ENCODE measurements around the gene ATP1A4. TPM values are rescaled to one million over a fixed set of nuclear protein-coding genes. Genes with fewer than 3 reads are reported as not detected.
A peak's percentile ranks its signal among the peaks of the same experiment; 100 is the strongest.

ATP1A4 gene
- total and polyA plus RNA-seq, 10 of the 15 experiments (the other 5 are each of a cell fraction or from before 2014, with no cell fraction given): 0.31 to 1.0 (median 0.54) TPM

GRCh38 chr1:160226623-160227022, 75.2 kb downstream of the ATP1A4 start:
- ChIA-PET RAD21 (ENCODE audit: unreplicated experiment) (interaction anchor here (0.9 to 2.0 kb wide), 4 partner anchors 24 to 150 kb away, joined by 3 to 5 read pairs (median 3); no protein-coding TSS in a partner anchor), CTCF (interaction anchor here (1.1 to 6.3 kb wide), 4 partner anchors 23 to 34 kb away, joined by 4 to 40 read pairs (median 14); no protein-coding TSS in a partner anchor), POLR2A (no interaction called here), SMC1A (ENCODE audit: uncharacterized antibody, unreplicated experiment) (interaction anchor here (0.7 to 3.3 kb wide), 10 partner anchors 14 to 141 kb away, joined by 3 to 17 read pairs (median 6); no protein-coding TSS in a partner anchor)
- no peak for TF ChIP-seq SMC3 (IDR thresholded peaks at IDR 0.05; ENCODE audit: borderline replicate concordance, low read length)
- peak; percentile 34; the same call in 1 of the 2 replicates for TF ChIP-seq ATF7 (IDR thresholded peaks at IDR 0.05; ENCODE audit: low read depth)
- H3K4me1 ChIP-seq (ENCODE audit: control insufficient read depth, insufficient read depth, low read length): no peaks in the 10 kb centered on the region; the same call in 1 of the 2 replicates
- peaks cover 24 to 48% of the 10 kb centered on the region in 2 experiments for H3K36me3 ChIP-seq (ENCODE audit: control insufficient read depth in 2 of 2, insufficient read depth in 2 of 2, low read length in 1 of 2)
- intact Hi-C loops (cut with micrococcal nuclease; ENCODE audit: unreplicated experiment): no loop called here
- no peak overlapping the region for H3K27ac ChIP-seq (ENCODE audit: control insufficient read depth, insufficient read depth)
- no peak overlapping the region for H2AFZ ChIP-seq (ENCODE audit: control insufficient read depth, low read depth, low read length)
- no peaks in the 10 kb centered on the region for H4K20me1 ChIP-seq (ENCODE audit: control insufficient read depth, insufficient read depth)
- no peaks in the 10 kb centered on the region for H3K9me3 ChIP-seq (replicated peaks; ENCODE audit: control insufficient read depth, insufficient read depth, low read length)
- in situ Hi-C loops (cut with MboI): no loop called here
- no peak overlapping the region for H3K4me3 ChIP-seq
- no TSS peak for BruUV-seq (replicated peaks)
- WGBS (ENCODE audit: insufficient coverage, insufficient replicate concordance, low lambda C conversion rate, missing lambda C conversion rate): 94% methylated on average over 2 of the region's 2 CpGs
- no peaks in the 10 kb centered on the region for H3K27me3 ChIP-seq (replicated peaks in 1 of 2; ENCODE audit: control insufficient read depth in 2 of 2, insufficient read depth in 2 of 2, low read length in 1 of 2)
- no peak overlapping the region for H3K4me2 ChIP-seq (ENCODE audit: control insufficient read depth, insufficient read depth)
- DNase-seq (ENCODE audit: low read depth, low spot score) (no peak), FAIRE-seq (no peak), ATAC-seq (peak; percentile 47)
- no peak overlapping the region for H3K9ac ChIP-seq (ENCODE audit: control insufficient read depth, insufficient read depth, low read length)
- H3K79me2 ChIP-seq (ENCODE audit: control insufficient read depth, insufficient read depth, low read length): no peaks in the 10 kb centered on the region

- Histone ChIP-seq H3K4me2 (ENCODE audit: control insufficient read depth, insufficient read depth) (no peak overlapping the region), H3K4me1 (ENCODE audit: control insufficient read depth, insufficient read depth, low read length) (no peaks in the 10 kb centered on the region; the same call in 1 of the 2 replicates), H3K27me3 (replicated peaks in 1 of 2; ENCODE audit: control insufficient read depth in 2 of 2, insufficient read depth in 2 of 2, low read length in 1 of 2) (no peaks in the 10 kb centered on the region), H3K79me2 (ENCODE audit: control insufficient read depth, insufficient read depth, low read length) (no peaks in the 10 kb centered on the region), H3K36me3 (ENCODE audit: control insufficient read depth in 2 of 2, insufficient read depth in 2 of 2, low read length in 1 of 2) (peaks cover 24 to 51% of the 10 kb centered on the region in 2 experiments), H3K9me3 (replicated peaks; ENCODE audit: control insufficient read depth, insufficient read depth, low read length) (no peaks in the 10 kb centered on the region), H3K27ac (ENCODE audit: control insufficient read depth, insufficient read depth) (no peak overlapping the region), H3K4me3 (no peak overlapping the region), H2AFZ (ENCODE audit: control insufficient read depth, low read depth, low read length) (no peak overlapping the region), H4K20me1 (ENCODE audit: control insufficient read depth, insufficient read depth) (no peaks in the 10 kb centered on the region), H3K9ac (ENCODE audit: control insufficient read depth, insufficient read depth, low read length) (no peak overlapping the region)
- intact Hi-C loops (cut with micrococcal nuclease; ENCODE audit: unreplicated experiment): no loop called here
- FAIRE-seq (no peak), DNase-seq (ENCODE audit: low read depth, low spot score) (no peak), ATAC-seq (no peak)
- in situ Hi-C loops (cut with MboI): no loop called here
- RAD21 ChIA-PET (ENCODE audit: unreplicated experiment): interaction anchor here (0.9 to 2.0 kb wide), 5 partner anchors 25 to 149 kb away, joined by 3 to 5 read pairs (median 3); no protein-coding TSS in a partner anchor
- POLR2A ChIA-PET: interaction anchor here (0.9 kb wide), 1 partner anchor 25 kb away, joined by 3 read pairs; no protein-coding TSS in a partner anchor
- no TSS peak for BruUV-seq (replicated peaks)
- CTCF ChIA-PET: interaction anchor here (0.5 to 6.3 kb wide), 9 partner anchors 15 to 150 kb away, joined by 4 to 40 read pairs (median 4); partner anchors contain the start of gene PEX19
- 94% methylated on average over 4 of the region's 4 CpGs for WGBS (ENCODE audit: insufficient coverage, insufficient replicate concordance, low lambda C conversion rate, missing lambda C conversion rate)
- SMC1A ChIA-PET (ENCODE audit: uncharacterized antibody, unreplicated experiment): interaction anchor here (0.6 to 3.3 kb wide), 10 partner anchors 14 to 142 kb away, joined by 3 to 17 read pairs (median 4); no protein-coding TSS in a partner anchor
- no peak for TF ChIP-seq USF2 (IDR thresholded peaks at IDR 0.05; ENCODE audit: borderline replicate concordance, low read depth, low read length)
- TF ChIP-seq PAX5 (IDR thresholded peaks at IDR 0.05; ENCODE audit: borderline replicate concordance, low read depth, low read length): no peak
- no peak for TF ChIP-seq SP1 (IDR thresholded peaks at IDR 0.05; ENCODE audit: low read depth, low read length)
- no peak for TF ChIP-seq ZNF217 (IDR thresholded peaks at IDR 0.05)
- no peak for TF ChIP-seq BHLHE40 (IDR thresholded peaks at IDR 0.05; ENCODE audit: borderline replicate concordance in 1 of 2, low read depth in 2 of 2, low read length in 1 of 2)
- no peak for TF ChIP-seq SPI1 (IDR thresholded peaks at IDR 0.05; ENCODE audit: borderline replicate concordance, insufficient read depth, low read depth, low read length)
- no peak for TF ChIP-seq TAF1 (IDR thresholded peaks at IDR 0.05; ENCODE audit: borderline replicate concordance, low read depth, low read length)
- TF ChIP-seq JUNB (IDR thresholded peaks at IDR 0.05): no peak
- TF ChIP-seq WRNIP1 (IDR thresholded peaks at IDR 0.05; ENCODE audit: borderline replicate concordance, low read depth, low read length): no peak
- no peak for TF ChIP-seq POLR2A (IDR thresholded peaks at IDR 0.05; ENCODE audit: low read depth, low read length)
- TF ChIP-seq RELA (IDR thresholded peaks at IDR 0.05; ENCODE audit: borderline replicate concordance, partially characterized antibody): no peak
- no peak for TF ChIP-seq CREB1 (IDR thresholded peaks at IDR 0.05; ENCODE audit: low read depth)
Measured at GRCh38 chr1:160227034-160227433, 75.6 kb downstream of the ATP1A4 start.
